Lower leg skin (tissue), 3 donors: ENCODE measurements around the gene PCNX1.

Experiments
- POLR2A ChIP-seq, 2 donors: fragments of 450-650 bp; IDR thresholded peaks; one replicate each; pipeline ENCODE4 v1.6.1; 2016 to 2017; ENCODE audit warnings: antibody characterized with exemption in 2 of 2, mild to moderate bottlenecking in 1 of 2, moderate library complexity in 1 of 2
- TF ChIP-seq, protein P1 (sequence below), 3 donors: fragments of 450-650 bp; IDR thresholded peaks; one replicate each; pipeline ENCODE4 v1.5.1; 2016; ENCODE audit warnings: antibody characterized with exemption in 3 of 3, mild to moderate bottlenecking in 3 of 3, moderate library complexity in 2 of 3

DNA sequence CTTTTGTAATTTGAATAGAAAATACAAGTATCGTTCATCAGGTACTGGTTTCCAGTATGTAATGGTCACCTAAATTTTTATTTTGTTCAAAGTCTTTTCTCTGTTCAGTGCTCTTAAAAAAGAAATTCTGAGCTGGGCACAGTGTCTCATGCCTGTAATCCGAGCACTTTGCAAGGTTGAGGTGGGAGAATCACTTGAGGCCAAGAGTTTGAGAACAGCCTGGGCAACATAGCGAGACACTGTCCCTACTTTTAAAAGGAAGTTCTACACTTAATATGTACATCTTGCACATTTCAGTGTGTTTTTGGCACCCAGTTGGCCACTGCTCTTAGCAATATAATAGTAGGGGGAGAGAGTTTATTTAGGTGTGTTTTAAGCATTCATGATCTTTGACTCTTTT is 27.9 kb downstream of the PCNX1 start:
- TF ChIP-seq POLR2A (IDR thresholded peaks at IDR 0.05), result no peak
- TF ChIP-seq, protein P1, sequence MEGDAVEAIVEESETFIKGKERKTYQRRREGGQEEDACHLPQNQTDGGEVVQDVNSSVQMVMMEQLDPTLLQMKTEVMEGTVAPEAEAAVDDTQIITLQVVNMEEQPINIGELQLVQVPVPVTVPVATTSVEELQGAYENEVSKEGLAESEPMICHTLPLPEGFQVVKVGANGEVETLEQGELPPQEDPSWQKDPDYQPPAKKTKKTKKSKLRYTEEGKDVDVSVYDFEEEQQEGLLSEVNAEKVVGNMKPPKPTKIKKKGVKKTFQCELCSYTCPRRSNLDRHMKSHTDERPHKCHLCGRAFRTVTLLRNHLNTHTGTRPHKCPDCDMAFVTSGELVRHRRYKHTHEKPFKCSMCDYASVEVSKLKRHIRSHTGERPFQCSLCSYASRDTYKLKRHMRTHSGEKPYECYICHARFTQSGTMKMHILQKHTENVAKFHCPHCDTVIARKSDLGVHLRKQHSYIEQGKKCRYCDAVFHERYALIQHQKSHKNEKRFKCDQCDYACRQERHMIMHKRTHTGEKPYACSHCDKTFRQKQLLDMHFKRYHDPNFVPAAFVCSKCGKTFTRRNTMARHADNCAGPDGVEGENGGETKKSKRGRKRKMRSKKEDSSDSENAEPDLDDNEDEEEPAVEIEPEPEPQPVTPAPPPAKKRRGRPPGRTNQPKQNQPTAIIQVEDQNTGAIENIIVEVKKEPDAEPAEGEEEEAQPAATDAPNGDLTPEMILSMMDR (IDR thresholded peaks at IDR 0.05), result no peak
